ENCODE measurements around the gene THEMIS. TPM values are rescaled to one million over a fixed set of nuclear protein-coding genes. Genes with fewer than 3 reads are reported as not detected.

Gene THEMIS
- 1 to 10 TPM in 3 of 4 donors, under 1 TPM in 1; 0.68 to 1.8 (median 1.4) TPM for total RNA-seq

DNA sequence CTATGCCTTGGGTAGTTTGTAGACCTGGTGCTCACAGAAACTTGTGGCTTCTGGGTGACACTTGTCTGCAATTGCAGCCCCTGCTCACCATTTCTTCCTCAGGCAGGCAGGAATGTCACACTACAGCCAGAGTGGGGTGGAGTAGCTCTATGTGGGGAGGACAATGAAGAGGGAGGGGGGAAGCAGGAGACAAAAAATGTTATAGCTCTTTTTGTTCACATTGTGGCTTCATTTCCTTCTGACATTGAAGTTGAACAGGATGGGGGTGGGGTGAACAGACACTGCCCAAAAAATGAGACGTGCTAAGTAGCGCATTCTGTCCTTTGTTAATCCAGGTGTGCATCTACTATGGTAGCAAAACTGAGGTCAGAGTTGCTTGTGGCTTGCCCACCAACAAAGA is at the start of gene THEMIS:
Gene THEMIS (minus strand): TSS at position 124 of the 400 bp plus-strand sequence. CDS start 126 bp downstream, outside the sequence.
- Histone ChIP-seq H3K4me1 (no peaks in the 10 kb centered on the region), H3K27ac (no peak within 1 kb of the TSS), H3K36me3 (no peaks in the 10 kb centered on the region), H3K9me3 (no peaks in the 10 kb centered on the region), H3K4me3 (replicated peaks in 1 of 3) (no peak within 1 kb of the TSS), H3K27me3 (no peaks in the 10 kb centered on the region)
- TF ChIP-seq, protein P1, sequence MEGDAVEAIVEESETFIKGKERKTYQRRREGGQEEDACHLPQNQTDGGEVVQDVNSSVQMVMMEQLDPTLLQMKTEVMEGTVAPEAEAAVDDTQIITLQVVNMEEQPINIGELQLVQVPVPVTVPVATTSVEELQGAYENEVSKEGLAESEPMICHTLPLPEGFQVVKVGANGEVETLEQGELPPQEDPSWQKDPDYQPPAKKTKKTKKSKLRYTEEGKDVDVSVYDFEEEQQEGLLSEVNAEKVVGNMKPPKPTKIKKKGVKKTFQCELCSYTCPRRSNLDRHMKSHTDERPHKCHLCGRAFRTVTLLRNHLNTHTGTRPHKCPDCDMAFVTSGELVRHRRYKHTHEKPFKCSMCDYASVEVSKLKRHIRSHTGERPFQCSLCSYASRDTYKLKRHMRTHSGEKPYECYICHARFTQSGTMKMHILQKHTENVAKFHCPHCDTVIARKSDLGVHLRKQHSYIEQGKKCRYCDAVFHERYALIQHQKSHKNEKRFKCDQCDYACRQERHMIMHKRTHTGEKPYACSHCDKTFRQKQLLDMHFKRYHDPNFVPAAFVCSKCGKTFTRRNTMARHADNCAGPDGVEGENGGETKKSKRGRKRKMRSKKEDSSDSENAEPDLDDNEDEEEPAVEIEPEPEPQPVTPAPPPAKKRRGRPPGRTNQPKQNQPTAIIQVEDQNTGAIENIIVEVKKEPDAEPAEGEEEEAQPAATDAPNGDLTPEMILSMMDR (IDR thresholded peaks at IDR 0.05), result no peak
- no peak for TF ChIP-seq POLR2A (IDR thresholded peaks at IDR 0.05)
- intact Hi-C loops (cut with DNase I), result no loop called here
- DNase-seq, result no peak
- 77 to 86% methylated on average over 2 of the region's 2 CpGs for WGBS, 2 donors

- intact Hi-C loops (cut with DNase I), result no loop called here
- DNase-seq, result no peak
- no peaks in the 10 kb centered on the region for H3K4me1 ChIP-seq
- no peaks in the 10 kb centered on the region for H3K36me3 ChIP-seq
- H3K9me3 ChIP-seq, result no peaks in the 10 kb centered on the region
- no peak overlapping the region for H3K4me3 ChIP-seq (replicated peaks in 1 of 3)
- no peak for TF ChIP-seq POLR2A (IDR thresholded peaks at IDR 0.05)
- TF ChIP-seq, protein P1 (IDR thresholded peaks at IDR 0.05), result no peak
- no peak overlapping the region for H3K27ac ChIP-seq
- H3K27me3 ChIP-seq, result no peaks in the 10 kb centered on the region
- WGBS, 2 donors, result 92 to 93% methylated on average over 3 of the region's 3 CpGs
Measured at GRCh38 chr6:127949251-127949650, 48.4 kb upstream of the THEMIS start.

DNA sequence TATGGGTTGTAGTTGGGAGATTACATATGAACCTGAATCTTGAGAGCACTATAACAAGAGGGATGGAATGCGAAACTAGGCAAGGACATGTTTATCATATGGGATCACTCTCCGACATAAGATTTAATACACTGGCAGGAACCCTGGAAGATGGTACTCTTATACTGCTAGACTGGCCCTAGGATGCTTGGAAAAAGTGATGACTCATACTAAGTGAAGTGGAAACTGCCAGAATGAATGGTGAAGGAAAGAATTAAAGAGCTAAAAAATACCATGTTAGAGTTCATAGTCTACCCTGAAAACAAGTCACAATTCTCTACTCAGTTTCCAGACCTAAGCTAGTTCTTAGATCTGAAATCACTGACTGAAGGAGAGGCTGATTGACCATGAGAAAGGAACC is 45.5 kb upstream of the THEMIS start:
- intact Hi-C loops (cut with DNase I), result no loop called here
- H3K27me3 ChIP-seq, result no peaks in the 10 kb centered on the region
- no peaks in the 10 kb centered on the region for H3K4me1 ChIP-seq
- DNase-seq, result no peak
- no peaks in the 10 kb centered on the region for H3K36me3 ChIP-seq
- H3K4me3 ChIP-seq (replicated peaks in 1 of 3), result no peak overlapping the region
- WGBS, 2 donors, result 97 to 100% methylated on average over 2 of the region's 2 CpGs
- no peak overlapping the region for H3K27ac ChIP-seq
- no peaks in the 10 kb centered on the region for H3K9me3 ChIP-seq
- TF ChIP-seq POLR2A (IDR thresholded peaks at IDR 0.05), result no peak
- TF ChIP-seq, protein P1 (IDR thresholded peaks at IDR 0.05), result no peak

GRCh38 chr6:127945434-127946097 is 44.7 kb upstream of the THEMIS start:
- Histone ChIP-seq H3K27me3 (no peaks in the 10 kb centered on the region), H3K4me1 (no peaks in the 10 kb centered on the region), H3K27ac (no peak overlapping the region), H3K36me3 (no peaks in the 10 kb centered on the region), H3K4me3 (replicated peaks in 1 of 3) (no peak overlapping the region), H3K9me3 (no peaks in the 10 kb centered on the region)
- intact Hi-C loops (cut with DNase I), result no loop called here
- 88 to 97% methylated on average over 3 of the region's 3 CpGs for WGBS, 2 donors
- TF ChIP-seq, protein P1 (IDR thresholded peaks at IDR 0.05), result no peak
- TF ChIP-seq POLR2A (IDR thresholded peaks at IDR 0.05), result no peak
- DNase-seq, result no peak

DNA sequence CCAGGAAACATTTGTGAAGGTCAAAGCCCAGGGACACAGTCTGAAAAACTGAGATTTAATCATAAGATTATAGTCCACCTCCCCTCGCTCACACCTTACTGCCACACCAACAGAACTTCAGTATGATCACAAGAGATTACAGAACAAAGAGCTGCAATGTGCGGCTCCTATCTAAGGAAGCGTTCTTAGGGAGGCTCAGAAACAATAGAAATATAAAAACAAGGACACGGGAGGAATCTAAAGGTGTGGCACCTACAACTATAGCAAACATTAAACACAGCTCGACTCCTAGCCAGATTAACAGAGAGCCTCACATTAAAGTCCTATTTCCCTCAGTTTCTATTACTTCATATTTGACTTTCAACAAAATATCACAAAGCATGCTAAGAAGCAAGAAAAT is 40.4 kb upstream of the THEMIS start:
- DNase-seq, result no peak
- peaks cover 5 to 10% of the 10 kb centered on the region in 2 donors for H3K4me1 ChIP-seq
- 80% methylated on average over 5 of the region's 5 CpGs for WGBS, 2 donors
- intact Hi-C loops (cut with DNase I), result no loop called here
- no peaks in the 10 kb centered on the region for H3K27me3 ChIP-seq
- no peak overlapping the region for H3K27ac ChIP-seq
- no peak overlapping the region for H3K4me3 ChIP-seq (replicated peaks in 1 of 3)
- H3K36me3 ChIP-seq, result no peaks in the 10 kb centered on the region
- H3K9me3 ChIP-seq, result no peaks in the 10 kb centered on the region
- no peak for TF ChIP-seq POLR2A (IDR thresholded peaks at IDR 0.05)
- TF ChIP-seq, protein P1 (IDR thresholded peaks at IDR 0.05), result no peak
